Fibroblast of lung (primary cell): ENCODE data around the gene GATA5. TPM values are rescaled to one million over a fixed set of nuclear protein-coding genes. Genes with fewer than 3 reads are reported as not detected.

ENCODE experiments used
- DNase-seq, 2 donors: peaks; one replicate each; pipeline versions ENCODE4 v3.0.0 to v3.0.0-alpha.2; 2010; ENCODE audit warnings: low read depth in 2 of 2
- H2AFZ ChIP-seq: 2 replicates; pipeline ENCODE4 v1.5.1; 2012; ENCODE audit warnings: low read length, control low read depth, inconsistent platforms
- H3K27ac ChIP-seq: 2 replicates; pipeline ENCODE4 v1.5.1; 2011; ENCODE audit warnings: low read length, control low read depth; ENCODE audit not compliant: insufficient read depth
- H3K27me3 ChIP-seq: 2 replicates; pipeline ENCODE4 v1.5.1; 2011; ENCODE audit warnings: mild to moderate bottlenecking, low read length; ENCODE audit not compliant: control insufficient read depth, insufficient read depth
- H3K36me3 ChIP-seq: 2 replicates; pipeline ENCODE4 v1.5.1; 2011; ENCODE audit warnings: low read length; ENCODE audit not compliant: control insufficient read depth, insufficient read depth
- H3K4me1 ChIP-seq: 2 replicates; pipeline ENCODE4 v1.5.1; 2011; ENCODE audit warnings: low read length; ENCODE audit not compliant: control insufficient read depth, insufficient read depth; ENCODE audit errors: extremely low read depth
- H3K4me2 ChIP-seq: 2 replicates; pipeline ENCODE4 v1.5.1; 2011; ENCODE audit warnings: low read length, control low read depth; ENCODE audit not compliant: insufficient read depth; ENCODE audit errors: extremely low read depth
- H3K4me3 ChIP-seq, 4 experiments: fragments of 200-600 bp in 1 of 4; sonication (generic) in 1 of 4; replicated peaks in 1 of 4; 2 replicates each; pipeline ENCODE4 v1.5.1; 2011 to 2016; ENCODE audit warnings: low read length in 4 of 4, low read depth in 3 of 4, mild to moderate bottlenecking in 3 of 4, control low read depth in 2 of 4, inconsistent platforms in 1 of 4, mixed read lengths in 1 of 4; ENCODE audit not compliant: insufficient read depth in 1 of 4; ENCODE audit errors: control extremely low read depth in 1 of 4
- H3K79me2 ChIP-seq: 2 replicates; pipeline ENCODE4 v1.5.1; 2012; ENCODE audit warnings: mild to moderate bottlenecking, low read length, inconsistent platforms; ENCODE audit not compliant: control insufficient read depth, insufficient read depth
- H3K9ac ChIP-seq: 2 replicates; pipeline ENCODE4 v1.5.1; 2011; ENCODE audit warnings: mild to moderate bottlenecking, low read length, control low read depth; ENCODE audit not compliant: insufficient read depth
- H3K9me3 ChIP-seq: 2 replicates; pipeline ENCODE4 v1.5.1; 2012; ENCODE audit warnings: low read depth, low read length; ENCODE audit not compliant: control insufficient read depth, insufficient read depth
- H4K20me1 ChIP-seq: 2 replicates; pipeline ENCODE4 v1.5.1; 2011; ENCODE audit warnings: low read length; ENCODE audit not compliant: control insufficient read depth, insufficient read depth; ENCODE audit errors: extremely low read depth
- CTCF ChIP-seq, 2 donors: IDR thresholded peaks in 1 of 2; conservative IDR thresholded peaks in 1 of 2; 1 replicate in 1 of 2; 2 replicates in 1 of 2; pipeline ENCODE4 v1.5.1; 2011 to 2012; ENCODE audit warnings: low read length in 2 of 2, control low read depth in 1 of 2, inconsistent platforms in 1 of 2, low read depth in 1 of 2, mild to moderate bottlenecking in 1 of 2
- EZH2 ChIP-seq: IDR thresholded peaks from 2 replicates; pipeline ENCODE4 v1.5.1; 2012; ENCODE audit warnings: low read length, control low read depth, mild to moderate bottlenecking; ENCODE audit errors: missing control alignments
- polyA plus RNA-seq, 2 donors: library from polyadenylated mRNA; depleted of rRNA in 1 of 2; stranded (reverse) in 1 of 2; unstranded in 1 of 2; fragments of >200 nt; gene quantifications; 2 replicates each; pipeline ENCODE4 v1.2.1, GENCODE V29; 2011 to 2012; ENCODE audit warnings: missing spikeins in 1 of 2
- total RNA-seq: library from RNA; depleted of rRNA; stranded (reverse); fragments of >200 nt; gene quantifications from 2 replicates; pipeline ENCODE4 v1.2.1, GENCODE V29; 2014

Gene GATA5
- total and polyA plus RNA-seq, 2 donors (not counting 1 experiment from before 2014, with no cell fraction given), result 0.02 to 0.83 TPM

- Histone ChIP-seq H3K9me3 (no peaks in the 10 kb centered on the region), H3K36me3 (no peaks in the 10 kb centered on the region), H3K4me3 (no peak overlapping the region), H3K4me1 (no peaks in the 10 kb centered on the region), H3K9ac (no peak overlapping the region), H3K79me2 (no peaks in the 10 kb centered on the region), H3K4me2 (no peak overlapping the region), H4K20me1 (no peaks in the 10 kb centered on the region), H3K27me3 (no peaks in the 10 kb centered on the region), H3K27ac (no peak overlapping the region), H2AFZ (no peak overlapping the region)
- no peak for DNase-seq
- TF ChIP-seq CTCF (conservative IDR thresholded peaks at IDR 0.05 in 1 of 2, IDR thresholded peaks at IDR 0.05 in 1 of 2; ENCODE audit: low read depth in 1 of 2, low read length in 2 of 2), result no peak
- TF ChIP-seq EZH2, result no peak
These were observed 14.1 kb upstream of the GATA5 start for GRCh38 chr20:62489932-62490263.

DNA sequence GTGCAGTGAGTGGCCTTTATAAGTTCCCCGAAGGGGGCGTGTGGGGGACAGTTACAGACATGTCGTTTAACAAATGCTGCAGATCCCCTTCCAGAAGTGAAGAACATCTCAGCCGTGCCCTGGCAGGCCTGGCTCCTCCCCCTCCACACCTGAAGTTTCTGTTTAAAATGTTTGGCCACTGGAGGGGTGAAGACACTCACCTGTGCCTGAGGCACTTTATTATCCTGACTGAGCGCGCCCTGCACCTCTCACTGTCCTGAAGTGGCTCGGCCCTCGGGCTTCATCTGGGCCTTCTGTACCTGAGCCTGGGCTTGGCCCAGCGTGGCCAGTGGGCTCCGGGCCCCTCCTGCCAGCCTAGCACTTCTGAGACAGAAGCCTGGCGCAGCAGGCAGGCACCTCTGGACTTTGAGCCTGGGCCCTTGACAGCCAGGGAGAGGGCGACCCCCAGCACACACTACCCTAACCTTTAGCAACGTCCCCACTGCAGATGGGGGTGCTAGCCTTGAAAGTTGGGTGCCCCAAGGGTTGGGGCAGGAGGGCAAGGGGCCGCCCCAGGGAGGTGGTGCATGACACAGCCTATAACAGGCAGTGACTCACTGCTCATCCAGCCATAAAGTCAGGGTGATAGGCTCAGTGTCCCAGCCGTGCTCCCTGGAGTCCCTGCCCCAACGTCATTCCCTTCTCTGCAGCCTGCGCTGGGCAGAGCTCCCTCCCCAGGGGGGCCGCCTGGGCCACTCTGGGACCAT, 13.6 kb upstream of the GATA5 start:
- H2AFZ ChIP-seq, result no peak overlapping the region
- DNase-seq, result peak in 1 of 2 donors; percentile 13
- H3K4me1 ChIP-seq, result no peaks in the 10 kb centered on the region
- H3K4me3 ChIP-seq, result no peak overlapping the region
- H4K20me1 ChIP-seq, result no peaks in the 10 kb centered on the region
- H3K9me3 ChIP-seq, result no peaks in the 10 kb centered on the region
- TF ChIP-seq CTCF (conservative IDR thresholded peaks at IDR 0.05 in 1 of 2, IDR thresholded peaks at IDR 0.05 in 1 of 2; ENCODE audit: low read depth in 1 of 2, low read length in 2 of 2), result no peak
- no peak for TF ChIP-seq EZH2
- no peak overlapping the region for H3K27ac ChIP-seq
- H3K79me2 ChIP-seq, result no peaks in the 10 kb centered on the region
- no peak overlapping the region for H3K4me2 ChIP-seq
- no peak overlapping the region for H3K9ac ChIP-seq
- H3K27me3 ChIP-seq, result no peaks in the 10 kb centered on the region
- H3K36me3 ChIP-seq, result no peaks in the 10 kb centered on the region

- no peaks in the 10 kb centered on the region for H4K20me1 ChIP-seq
- H3K79me2 ChIP-seq, result no peaks in the 10 kb centered on the region
- no peak overlapping the region for H2AFZ ChIP-seq
- H3K4me2 ChIP-seq, result no peak overlapping the region
- no peaks in the 10 kb centered on the region for H3K36me3 ChIP-seq
- no peak for TF ChIP-seq CTCF (conservative IDR thresholded peaks at IDR 0.05 in 1 of 2, IDR thresholded peaks at IDR 0.05 in 1 of 2; ENCODE audit: low read depth in 1 of 2, low read length in 2 of 2)
- TF ChIP-seq EZH2, result no peak
- no peak overlapping the region for H3K4me3 ChIP-seq
- no peaks in the 10 kb centered on the region for H3K9me3 ChIP-seq
- peaks cover 4% of the 10 kb centered on the region for H3K27me3 ChIP-seq
- no peak overlapping the region for H3K27ac ChIP-seq
- no peak overlapping the region for H3K9ac ChIP-seq
- no peak for DNase-seq
- H3K4me1 ChIP-seq, result no peaks in the 10 kb centered on the region
These were observed 12.7 kb upstream of the GATA5 start for GRCh38 chr20:62488470-62488869.
